Heart left ventricle (tissue), 16 donors: ENCODE data around the gene AFF4. TPM values are rescaled to one million over a fixed set of nuclear protein-coding genes. Genes with fewer than 3 reads are reported as not detected.

Source experiments
- ATAC-seq, 4 donors: fragments of 200-7000 bp; cut with Tn5 transposase; one replicate each; pipeline ENCODE4 v1.9.1; 2020 to 2022; ENCODE audit warnings: moderate library complexity in 4 of 4, mild to moderate bottlenecking in 3 of 4, moderate number of reproducible peaks in 1 of 4
- DNase-seq, 5 donors: peaks; one replicate each; pipeline ENCODE4 v3.0.0-alpha.2; 2020
- H3K27ac ChIP-seq, 12 donors: fragments of 200-600 bp; sonication (generic) in 4 of 12; one replicate each; pipeline versions ENCODE4 v1.5.0 to v1.8.0; 2016 to 2022; ENCODE audit warnings: mild to moderate bottlenecking in 2 of 12
- H3K27me3 ChIP-seq, 9 donors: fragments of 200-600 bp; sonication (generic) in 2 of 9; one replicate each; pipeline versions ENCODE4 v1.5.1 to v1.8.0; 2016 to 2022; ENCODE audit warnings: mild to moderate bottlenecking in 3 of 9
- H3K36me3 ChIP-seq, 9 donors: fragments of 200-600 bp; sonication (generic) in 2 of 9; one replicate each; pipeline versions ENCODE4 v1.5.0 to v1.8.0; 2018 to 2022; ENCODE audit warnings: mild to moderate bottlenecking in 2 of 9
- H3K4me1 ChIP-seq, 12 donors: fragments of 200-600 bp; sonication (generic) in 4 of 12; one replicate each; pipeline versions ENCODE4 v1.5.0 to v1.8.0; 2016 to 2022; ENCODE audit warnings: mild to moderate bottlenecking in 3 of 12
- H3K4me3 ChIP-seq, 12 donors: fragments of 200-600 bp; sonication (generic) in 4 of 12; one replicate each; pipeline versions ENCODE4 v1.5.0 to v1.8.0; 2017 to 2022; ENCODE audit warnings: mild to moderate bottlenecking in 9 of 12, moderate library complexity in 4 of 12
- H3K9me3 ChIP-seq, 12 donors: fragments of 200-600 bp; sonication (generic) in 4 of 12; one replicate each; pipeline versions ENCODE4 v1.5.0 to v1.8.0; 2016 to 2022; ENCODE audit warnings: mild to moderate bottlenecking in 1 of 12
- POLR2A ChIP-seq, 2 donors: fragments of 450-650 bp; IDR thresholded peaks; one replicate each; pipeline ENCODE4 v1.6.1; 2017; ENCODE audit warnings: antibody characterized with exemption in 2 of 2, mild to moderate bottlenecking in 2 of 2, moderate library complexity in 2 of 2
- WGBS, 4 donors: extraction: QIAGEN DNeasy Blood & Tissue Kit in 2 of 4; methylation state at CpG; one replicate each; pipeline versions ENCODE4 v1.1.5 to v1.1.7; 2013 to 2018; 5-methylcytosine and 5-hydroxymethylcytosine counted together
- intact Hi-C, 10 donors: fragments of 100-400 bp; cut with DNase I; formaldehyde crosslinking; loops; one replicate each; pipeline versions ENCODE4 v1.11.1 to v1.14.2; 2022
- polyA plus RNA-seq, 2 donors: library from polyadenylated mRNA; stranded (reverse); fragments of 200-250 nt; gene quantifications; one replicate each; pipeline ENCODE4 v1.2.3, GENCODE V29; 2013
- total RNA-seq, 9 donors: library from RNA; depleted of rRNA in 2 of 9; stranded (reverse); fragments of >200 nt in 2 of 9; fragmentation: NEBNext Ultra II Directional in 3 of 9; extraction: Animal tissue kit (Norgen Biotek cat#: 25700) in 3 of 9; gene quantifications; one replicate each; pipeline versions ENCODE4 v1.1.0 to v1.2.4, GENCODE V29; 2016 to 2023
- TF ChIP-seq, protein P1 (sequence below), 12 donors: fragments of 200-600 bp; sonication (generic) in 4 of 12; IDR thresholded peaks; one replicate each; pipeline versions ENCODE4 v1.5.0 to v1.8.0; 2018 to 2022; ENCODE audit warnings: antibody characterized with exemption in 12 of 12, mild to moderate bottlenecking in 5 of 12
- donor health status: ischemic (EF 13 %, LVEDD 7.1; RV severe dilation, severe dysfunction).
- donor health status: healthy with polysubstance abuse.
- donor health status: DM: no; HTN: yes; CAD: no.
- donor health status: DM: no; HTN: no; CAD: no.
- donor health status: ischemic (EF 25% LVEDD 6.9; RV normal size, moderate dysfunction).
- donor health status: ischemic (EF 25% LVEDD 5.7; RV mildly dilated, moderate dysfunction).
- donor health status: healthy.
- donor health status: DM: yes; HTN: yes; CAD: no.
- donor health status: ischemic (EF 35%, LVEDD 5.7; RV mildly dilated, moderate dysfunction).
- donor health status: nonischemic (EF 11% LVEDD 7.7; RV severe dilation, severe dysfunction).
- donor health status: DM: yes; HTN: yes; CAD: no.
- donor health status: PGD.
- donor health status: ischemic (EF 29% LVEDD 5.4; RV normal size, mild dysfunction).
- donor health status: nonischemic (EF 23%, LVEDD 6.1; RV moderate dilation, normal function).

The AFF4 gene
- total and polyA plus RNA-seq, 11 donors, result 6.7 to 65.8 (median 45.1) TPM

DNA sequence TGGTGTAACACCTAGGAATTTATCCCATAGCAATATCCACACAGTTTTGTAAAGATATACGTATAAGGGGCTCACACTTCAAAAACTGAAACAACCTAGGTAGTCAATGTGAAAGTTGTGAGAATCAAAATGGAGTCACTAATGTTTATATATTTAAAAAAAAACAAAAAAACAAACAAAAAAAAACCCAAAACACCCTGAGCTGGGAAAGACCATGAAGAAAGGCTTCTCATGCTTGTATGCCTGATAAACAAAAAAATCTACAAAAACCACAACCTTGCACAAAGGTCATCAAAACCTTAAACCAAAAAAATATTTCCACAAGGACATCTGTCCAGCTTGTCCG, 35.4 kb downstream of the AFF4 start:
- H3K36me3 ChIP-seq, result peaks cover 0 to 100% (median 98%) of the 10 kb centered on the region in 9 donors

DNA sequence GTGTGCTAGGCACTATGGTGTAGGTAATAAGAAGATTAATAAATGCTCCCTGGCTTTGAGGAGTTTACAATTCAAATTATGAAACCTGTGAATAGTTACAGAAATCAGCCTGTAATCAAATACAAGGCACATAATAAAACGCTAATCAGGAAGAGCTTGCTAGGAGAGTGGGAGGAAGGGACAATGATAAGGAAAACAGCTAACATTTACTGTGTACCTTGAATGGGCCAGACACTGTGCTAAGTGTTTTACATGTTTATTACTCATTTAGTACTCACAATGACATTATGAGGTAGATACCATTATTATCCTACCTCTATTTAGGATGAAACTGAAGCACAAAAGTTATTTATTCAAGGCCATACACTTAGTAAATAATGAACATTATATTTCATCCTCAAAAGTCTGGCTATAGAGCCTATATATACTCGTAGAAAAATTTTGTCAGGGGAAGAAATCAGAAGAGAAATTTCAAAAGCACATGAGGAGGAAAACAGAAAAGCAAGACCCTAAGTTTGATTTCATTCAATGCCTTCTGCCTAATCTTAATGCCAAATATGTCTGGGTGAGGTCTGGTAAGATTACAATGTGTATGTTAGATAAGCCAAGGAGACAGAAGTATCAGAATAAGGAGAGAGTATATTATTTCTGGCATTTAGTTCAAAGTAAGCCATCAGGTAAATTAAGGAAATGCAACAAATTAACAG, 35.9 kb downstream of the AFF4 start:
- no peak overlapping the region for H3K4me3 ChIP-seq
- H3K27me3 ChIP-seq, result no peaks in the 10 kb centered on the region
- TF ChIP-seq, protein P1, sequence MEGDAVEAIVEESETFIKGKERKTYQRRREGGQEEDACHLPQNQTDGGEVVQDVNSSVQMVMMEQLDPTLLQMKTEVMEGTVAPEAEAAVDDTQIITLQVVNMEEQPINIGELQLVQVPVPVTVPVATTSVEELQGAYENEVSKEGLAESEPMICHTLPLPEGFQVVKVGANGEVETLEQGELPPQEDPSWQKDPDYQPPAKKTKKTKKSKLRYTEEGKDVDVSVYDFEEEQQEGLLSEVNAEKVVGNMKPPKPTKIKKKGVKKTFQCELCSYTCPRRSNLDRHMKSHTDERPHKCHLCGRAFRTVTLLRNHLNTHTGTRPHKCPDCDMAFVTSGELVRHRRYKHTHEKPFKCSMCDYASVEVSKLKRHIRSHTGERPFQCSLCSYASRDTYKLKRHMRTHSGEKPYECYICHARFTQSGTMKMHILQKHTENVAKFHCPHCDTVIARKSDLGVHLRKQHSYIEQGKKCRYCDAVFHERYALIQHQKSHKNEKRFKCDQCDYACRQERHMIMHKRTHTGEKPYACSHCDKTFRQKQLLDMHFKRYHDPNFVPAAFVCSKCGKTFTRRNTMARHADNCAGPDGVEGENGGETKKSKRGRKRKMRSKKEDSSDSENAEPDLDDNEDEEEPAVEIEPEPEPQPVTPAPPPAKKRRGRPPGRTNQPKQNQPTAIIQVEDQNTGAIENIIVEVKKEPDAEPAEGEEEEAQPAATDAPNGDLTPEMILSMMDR (IDR thresholded peaks at IDR 0.05), result no peak
- no peak for TF ChIP-seq POLR2A (IDR thresholded peaks at IDR 0.05)
- 47 to 56% (median 50%) methylated on average over 2 of the region's 2 CpGs for WGBS, 4 donors
- H3K27ac ChIP-seq, result no peak overlapping the region
- ATAC-seq, result no peak
- DNase-seq, result no peak
- peaks cover 0 to 17% (median 8%) of the 10 kb centered on the region in 12 donors for H3K4me1 ChIP-seq
- H3K9me3 ChIP-seq, result no peaks in the 10 kb centered on the region
- intact Hi-C loops, result no loop called here
- peaks cover 0 to 100% (median 98%) of the 10 kb centered on the region in 9 donors for H3K36me3 ChIP-seq

More for the DNA sequence above, 35.4 kb downstream of the AFF4 start:
- no peaks in the 10 kb centered on the region for H3K9me3 ChIP-seq
- 88 to 95% (median 90%) methylated on average over 2 of the region's 2 CpGs for WGBS, 4 donors
- no peak overlapping the region for H3K27ac ChIP-seq
- no peak overlapping the region for H3K4me3 ChIP-seq
- TF ChIP-seq, protein P1 (IDR thresholded peaks at IDR 0.05), result no peak
- no peak for TF ChIP-seq POLR2A (IDR thresholded peaks at IDR 0.05)
- DNase-seq (no peak), ATAC-seq (no peak)
- H3K4me1 ChIP-seq, result peaks cover 0 to 17% (median 8%) of the 10 kb centered on the region in 12 donors
- H3K27me3 ChIP-seq, result no peaks in the 10 kb centered on the region
- intact Hi-C loops, result no loop called here

GRCh38 chr5:132926437-132926836, 37.0 kb downstream of the AFF4 start:
- no peak for DNase-seq
- Histone ChIP-seq H3K4me3 (no peak overlapping the region), H3K36me3 (peaks cover 0 to 100% (median 98%) of the 10 kb centered on the region in 9 donors), H3K27ac (no peak overlapping the region), H3K4me1 (peaks cover 0 to 17% (median 8%) of the 10 kb centered on the region in 12 donors), H3K9me3 (no peaks in the 10 kb centered on the region), H3K27me3 (no peaks in the 10 kb centered on the region)
- intact Hi-C loops, result no loop called here
- 95 to 99% (median 97%) methylated on average over 4 of the region's 4 CpGs for WGBS, 4 donors
- TF ChIP-seq POLR2A (IDR thresholded peaks at IDR 0.05), result no peak
- TF ChIP-seq, protein P1 (IDR thresholded peaks at IDR 0.05), result no peak
- ATAC-seq, result no peak

- peaks cover 0 to 90% (median 73%) of the 10 kb centered on the region in 9 donors for H3K36me3 ChIP-seq
Measured at GRCh38 chr5:132916086-132916485, 47.3 kb downstream of the AFF4 start.

More at GRCh38 chr5:132916086-132916485, 47.3 kb downstream of the AFF4 start:
- 98 to 99% (median 98%) methylated on average over 3 of the region's 3 CpGs for WGBS, 4 donors
- no peaks in the 10 kb centered on the region for H3K9me3 ChIP-seq
- peaks cover 0 to 9% (median 0%) of the 10 kb centered on the region in 12 donors for H3K4me1 ChIP-seq
- no peak overlapping the region for H3K4me3 ChIP-seq
- TF ChIP-seq, protein P1 (IDR thresholded peaks at IDR 0.05), result no peak
- TF ChIP-seq POLR2A (IDR thresholded peaks at IDR 0.05), result no peak
- H3K27ac ChIP-seq, result no peak overlapping the region
- H3K27me3 ChIP-seq, result no peaks in the 10 kb centered on the region
- DNase-seq (no peak), ATAC-seq (no peak)
- intact Hi-C loops, result no loop called here
